Adrenal gland (tissue), 5 donors: ENCODE results near the gene TTLL5.

Source experiments
- POLR2A ChIP-seq, 2 donors: fragments of 450-650 bp; IDR thresholded peaks; one replicate each; pipeline ENCODE4 v1.6.1; 2017; ENCODE audit warnings: antibody characterized with exemption in 2 of 2, mild to moderate bottlenecking in 2 of 2, moderate library complexity in 1 of 2
- TF ChIP-seq, protein P1 (sequence below), 6 experiments: fragments of 450-650 bp in 4 of 6; fragments of 200-600 bp in 2 of 6; sonication (generic) in 1 of 6; IDR thresholded peaks; 1 replicate in 5 of 6; 2 replicates in 1 of 6; pipeline versions ENCODE4 v1.5.1 to v1.8.0; 2016 to 2021; ENCODE audit warnings: antibody characterized with exemption in 6 of 6, mild to moderate bottlenecking in 2 of 6, moderate library complexity in 1 of 6
- donor health status: DM: no; HTN: no; CAD: no.

DNA sequence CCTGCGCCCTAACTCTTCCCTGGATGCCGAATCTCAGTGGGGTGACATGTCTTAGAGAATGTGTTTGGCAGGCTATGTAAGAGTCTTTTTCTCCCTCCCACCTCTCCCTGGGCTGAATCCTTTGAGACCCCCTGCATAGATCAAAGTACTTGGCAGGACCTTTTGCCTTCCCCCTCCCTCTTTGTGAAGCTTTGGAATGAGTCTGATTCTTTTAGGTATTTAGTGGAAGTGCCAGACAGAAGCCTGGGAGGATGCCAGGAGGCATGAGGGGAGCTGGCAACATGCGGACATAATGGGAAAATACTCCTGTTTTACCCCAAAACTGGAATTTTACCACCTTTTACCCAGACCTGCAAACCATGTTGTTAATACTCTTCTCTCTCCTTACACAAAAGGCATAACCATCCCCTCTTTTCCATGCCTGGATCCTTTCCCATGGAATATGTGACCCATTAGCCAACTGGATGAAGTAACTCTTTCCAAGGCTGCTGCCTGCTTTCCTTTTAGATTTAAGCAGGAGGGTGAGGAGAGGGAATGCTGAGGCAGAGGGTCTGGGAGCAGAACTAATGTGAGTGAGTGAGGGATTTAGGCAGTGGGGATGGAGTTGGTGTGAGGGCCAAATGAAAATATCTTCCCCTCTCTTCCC is 41.7 kb downstream of the TTLL5 start:
- no peak for TF ChIP-seq POLR2A (IDR thresholded peaks at IDR 0.05)
- TF ChIP-seq, protein P1, sequence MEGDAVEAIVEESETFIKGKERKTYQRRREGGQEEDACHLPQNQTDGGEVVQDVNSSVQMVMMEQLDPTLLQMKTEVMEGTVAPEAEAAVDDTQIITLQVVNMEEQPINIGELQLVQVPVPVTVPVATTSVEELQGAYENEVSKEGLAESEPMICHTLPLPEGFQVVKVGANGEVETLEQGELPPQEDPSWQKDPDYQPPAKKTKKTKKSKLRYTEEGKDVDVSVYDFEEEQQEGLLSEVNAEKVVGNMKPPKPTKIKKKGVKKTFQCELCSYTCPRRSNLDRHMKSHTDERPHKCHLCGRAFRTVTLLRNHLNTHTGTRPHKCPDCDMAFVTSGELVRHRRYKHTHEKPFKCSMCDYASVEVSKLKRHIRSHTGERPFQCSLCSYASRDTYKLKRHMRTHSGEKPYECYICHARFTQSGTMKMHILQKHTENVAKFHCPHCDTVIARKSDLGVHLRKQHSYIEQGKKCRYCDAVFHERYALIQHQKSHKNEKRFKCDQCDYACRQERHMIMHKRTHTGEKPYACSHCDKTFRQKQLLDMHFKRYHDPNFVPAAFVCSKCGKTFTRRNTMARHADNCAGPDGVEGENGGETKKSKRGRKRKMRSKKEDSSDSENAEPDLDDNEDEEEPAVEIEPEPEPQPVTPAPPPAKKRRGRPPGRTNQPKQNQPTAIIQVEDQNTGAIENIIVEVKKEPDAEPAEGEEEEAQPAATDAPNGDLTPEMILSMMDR (IDR thresholded peaks at IDR 0.05): no peak
